SK-N-SH treated with all-trans-retinoic acid at 6 μM for 48 hours (cell line): ENCODE data around the gene FAM199X.

Source experiments
- ATAC-seq: fragments of 200-7000 bp; cut with Tn5 transposase; 3 replicates; pipeline ENCODE4 v1.9.1; 2020; ENCODE audit warnings: mild to moderate bottlenecking, moderate library complexity
- ARNTL ChIP-seq: fragments of 450-650 bp; formaldehyde crosslinking; IDR thresholded peaks from 2 replicates; pipeline ENCODE4 v1.5.0; 2020; ENCODE audit warnings: low read depth, mild to moderate bottlenecking, moderate library complexity, borderline replicate concordance
- CREB5 ChIP-seq: fragments of 250-450 bp; sonication (Bioruptor Pico); IDR thresholded peaks from 2 replicates; pipeline ENCODE4 v1.5.1; 2020; ENCODE audit warnings: low read depth, mild to moderate bottlenecking, moderate library complexity
- CSDC2 ChIP-seq: fragments of 250-450 bp; sonication (Bioruptor Pico); IDR thresholded peaks from 2 replicates; pipeline ENCODE4 v1.5.0; 2020; ENCODE audit warnings: mild to moderate bottlenecking, moderate library complexity
- ESRRG ChIP-seq: fragments of 250-450 bp; sonication (Bioruptor Pico); IDR thresholded peaks from 2 replicates; pipeline ENCODE4 v1.6.1; 2021; ENCODE audit warnings: mild to moderate bottlenecking
- GLIS3 ChIP-seq: fragments of 250-450 bp; sonication (Bioruptor Pico); IDR thresholded peaks from 2 replicates; pipeline ENCODE4 v1.5.0; 2020; ENCODE audit warnings: mild to moderate bottlenecking, moderate library complexity
- ISL1 ChIP-seq: fragments of 250-450 bp; sonication (Bioruptor Pico); IDR thresholded peaks from 2 replicates; pipeline ENCODE4 v2.1.2; 2022; ENCODE audit warnings: mild to moderate bottlenecking, moderate library complexity
- OSR1 ChIP-seq: fragments of 250-450 bp; sonication (Bioruptor Pico); IDR thresholded peaks from 2 replicates; pipeline ENCODE4 v1.8.0; 2022; ENCODE audit warnings: moderate library complexity, mild to moderate bottlenecking, inconsistent platforms
- PATZ1 ChIP-seq: fragments of 250-450 bp; sonication (Bioruptor Pico); IDR thresholded peaks from 2 replicates; pipeline ENCODE4 v1.8.0; 2020; ENCODE audit warnings: mild to moderate bottlenecking, moderate library complexity, borderline replicate concordance
- PPARA ChIP-seq: fragments of 250-450 bp; sonication (Bioruptor Pico); IDR thresholded peaks from 2 replicates; pipeline ENCODE4 v1.5.0; 2020; ENCODE audit warnings: mild to moderate bottlenecking, borderline replicate concordance
- RARB ChIP-seq: fragments of 250-450 bp; sonication (Bioruptor Pico); IDR thresholded peaks from 2 replicates; pipeline ENCODE4 v1.8.0; 2021; ENCODE audit warnings: mild to moderate bottlenecking, moderate library complexity
- TCF4 ChIP-seq: fragments of 250-450 bp; sonication (Bioruptor Pico); IDR thresholded peaks from 2 replicates; pipeline ENCODE4 v1.8.0; 2021; ENCODE audit warnings: mild to moderate bottlenecking, moderate library complexity, borderline replicate concordance
- TSHZ2 ChIP-seq: fragments of 250-450 bp; sonication (Bioruptor Pico); IDR thresholded peaks from 2 replicates; pipeline ENCODE4 v1.5.0; 2020; ENCODE audit warnings: mild to moderate bottlenecking, moderate library complexity
- ZC3H10 ChIP-seq: fragments of 250-450 bp; sonication (Bioruptor Pico); IDR thresholded peaks from 2 replicates; pipeline ENCODE4 v1.5.1; 2021; ENCODE audit warnings: mild to moderate bottlenecking, moderate library complexity
- ZFP3 ChIP-seq: fragments of 250-450 bp; sonication (Bioruptor Pico); IDR thresholded peaks from 2 replicates; pipeline ENCODE4 v1.5.0; 2020; ENCODE audit warnings: mild to moderate bottlenecking, moderate library complexity
- ZFP30 ChIP-seq: fragments of 450-650 bp; formaldehyde crosslinking; IDR thresholded peaks from 2 replicates; pipeline ENCODE4 v1.5.0; 2022; ENCODE audit warnings: mild to moderate bottlenecking, moderate library complexity
- ZNF70 ChIP-seq: fragments of 450-650 bp; formaldehyde crosslinking; IDR thresholded peaks from 2 replicates; pipeline ENCODE4 v1.5.0; 2020; ENCODE audit warnings: mild to moderate bottlenecking, moderate library complexity
- ZNF8 ChIP-seq: fragments of 450-650 bp; formaldehyde crosslinking; IDR thresholded peaks from 2 replicates; pipeline ENCODE4 v1.5.0; 2020; ENCODE audit warnings: mild to moderate bottlenecking, moderate library complexity
- TF ChIP-seq, protein P1 (sequence below): fragments of 250-450 bp; sonication (Bioruptor Pico); IDR thresholded peaks from 2 replicates; pipeline ENCODE4 v1.5.1; 2021; ENCODE audit warnings: mild to moderate bottlenecking, moderate library complexity

Gene FAM199X

GRCh38 chrX:104166735-104167436, 633 bp downstream of the FAM199X start:
- ATAC-seq, result no peak; the same call in 2 of the 3 replicates
- no peak for TF ChIP-seq ZC3H10
- no peak for TF ChIP-seq ZFP30
- TF ChIP-seq CREB5 (CRISPR knock-in tag), result no peak
- TF ChIP-seq, protein P1, sequence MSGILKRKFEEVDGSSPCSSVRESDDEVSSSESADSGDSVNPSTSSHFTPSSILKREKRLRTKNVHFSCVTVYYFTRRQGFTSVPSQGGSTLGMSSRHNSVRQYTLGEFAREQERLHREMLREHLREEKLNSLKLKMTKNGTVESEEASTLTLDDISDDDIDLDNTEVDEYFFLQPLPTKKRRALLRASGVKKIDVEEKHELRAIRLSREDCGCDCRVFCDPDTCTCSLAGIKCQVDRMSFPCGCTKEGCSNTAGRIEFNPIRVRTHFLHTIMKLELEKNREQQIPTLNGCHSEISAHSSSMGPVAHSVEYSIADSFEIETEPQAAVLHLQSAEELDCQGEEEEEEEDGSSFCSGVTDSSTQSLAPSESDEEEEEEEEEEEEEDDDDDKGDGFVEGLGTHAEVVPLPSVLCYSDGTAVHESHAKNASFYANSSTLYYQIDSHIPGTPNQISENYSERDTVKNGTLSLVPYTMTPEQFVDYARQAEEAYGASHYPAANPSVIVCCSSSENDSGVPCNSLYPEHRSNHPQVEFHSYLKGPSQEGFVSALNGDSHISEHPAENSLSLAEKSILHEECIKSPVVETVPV, result no peak

DNA sequence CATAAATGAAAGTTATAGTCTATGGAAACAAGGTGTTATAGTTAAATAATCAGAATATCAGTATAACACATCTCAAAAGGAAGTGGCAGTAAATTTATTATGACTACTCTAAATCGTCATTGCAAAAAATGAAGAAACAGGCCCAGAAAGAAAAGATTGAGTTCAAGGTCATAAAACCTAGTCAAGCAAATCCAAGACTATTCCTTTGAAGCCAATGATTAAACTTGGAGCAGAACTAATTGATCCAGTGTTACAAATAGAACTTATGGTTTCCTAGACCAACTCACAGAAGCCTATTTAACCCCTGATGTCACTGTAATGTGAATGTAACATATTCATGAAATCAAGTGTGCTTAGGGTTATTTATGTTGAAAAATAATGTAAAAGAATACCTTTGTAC, 1.9 kb downstream of the FAM199X start:
- no peak for TF ChIP-seq ESRRG
- no peak for TF ChIP-seq TSHZ2 (CRISPR knock-in tag)
- no peak for TF ChIP-seq CREB5 (CRISPR knock-in tag)
- no peak for TF ChIP-seq ZNF8
- no peak for TF ChIP-seq ISL1
- TF ChIP-seq, all 23 proteins: peak for 0

DNA sequence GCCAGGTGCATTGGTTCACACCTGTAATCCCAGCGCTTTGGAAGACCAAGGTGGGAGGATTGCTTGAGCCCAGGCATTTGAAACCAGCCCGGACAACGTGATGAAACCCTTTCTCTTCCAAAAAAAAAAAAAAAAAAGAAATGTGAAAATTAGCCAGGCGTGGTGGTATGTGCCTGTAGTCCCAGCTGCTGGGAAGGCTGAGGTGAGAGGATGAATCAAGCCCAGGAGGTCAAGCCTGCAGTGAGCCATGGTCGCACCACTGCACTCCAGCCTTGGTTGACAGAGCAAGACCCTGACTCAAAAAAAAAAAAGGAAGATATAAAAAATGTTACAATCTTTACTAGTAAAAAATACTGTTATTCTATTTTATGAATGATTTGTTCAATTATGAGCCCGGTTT, 5.9 kb downstream of the FAM199X start:
- TF ChIP-seq OSR1 (CRISPR knock-in tag) (no peak), ZFP3 (CRISPR knock-in tag) (no peak)
- no peak for ATAC-seq

More for the DNA sequence above, 1.9 kb downstream of the FAM199X start:
- no peak for ATAC-seq

DNA sequence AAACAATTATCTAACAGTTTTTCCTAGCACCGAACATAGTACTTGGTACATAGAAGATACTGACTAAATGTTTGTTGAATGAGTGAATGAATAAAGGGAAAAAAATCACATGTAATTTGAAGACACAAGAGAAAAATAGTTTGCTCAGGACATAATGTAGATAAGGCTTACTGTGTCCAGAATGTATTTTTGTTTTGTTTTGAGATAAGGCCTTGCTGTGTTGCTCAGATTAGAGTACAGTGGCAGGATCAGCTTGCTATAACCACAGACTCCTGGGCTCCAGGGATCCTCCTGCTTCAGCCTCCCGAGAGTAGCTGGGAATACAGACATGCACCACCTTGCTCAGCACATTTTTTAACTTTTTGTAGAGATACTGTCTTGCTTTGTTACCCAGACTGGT, 6.5 kb downstream of the FAM199X start:
- TF ChIP-seq ARNTL (CRISPR knock-in tag), result no peak
- TF ChIP-seq RARB, result no peak
- TF ChIP-seq PATZ1 (CRISPR knock-in tag), result no peak
- no peak for TF ChIP-seq TCF4 (CRISPR knock-in tag)
- ATAC-seq, result no peak

DNA sequence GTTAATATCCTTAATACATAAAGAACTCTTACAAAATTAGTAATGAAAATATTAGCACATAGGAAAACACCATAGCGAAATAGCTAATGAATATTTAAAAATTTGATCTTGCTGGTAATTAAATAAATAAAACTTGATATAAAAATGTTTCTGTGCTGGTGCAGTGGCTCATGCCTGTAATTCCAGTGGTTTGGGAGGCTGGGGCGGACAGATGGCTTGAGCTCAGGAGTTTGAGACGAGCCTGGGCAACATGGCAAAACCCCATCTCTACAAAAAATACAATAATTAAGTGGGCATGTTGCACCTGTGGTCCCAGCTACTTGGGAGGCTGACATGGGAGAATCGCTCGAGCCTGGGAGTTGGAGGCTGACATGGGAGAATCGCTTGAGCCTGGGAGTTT, 7.6 kb downstream of the FAM199X start:
- ATAC-seq, result no peak

DNA sequence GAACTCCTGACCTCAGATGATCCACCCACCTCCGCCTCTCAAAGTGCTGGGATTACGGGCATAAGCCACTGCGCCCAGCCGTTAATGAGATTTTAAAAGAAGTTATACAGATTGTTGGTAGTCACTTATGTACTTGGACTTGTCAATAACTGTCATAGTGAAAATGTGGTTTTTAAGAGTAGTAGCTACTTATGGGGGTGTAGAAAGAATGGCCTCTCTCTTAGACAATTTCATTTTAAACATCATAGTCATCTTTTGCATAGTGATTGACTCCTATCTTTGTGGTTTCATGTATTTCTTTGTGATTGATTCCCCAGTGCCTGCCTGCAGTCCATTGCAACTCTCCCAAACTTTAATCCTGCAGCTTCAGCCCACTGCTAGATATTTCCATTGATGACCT, 17.4 kb downstream of the FAM199X start:
- TF ChIP-seq OSR1 (CRISPR knock-in tag), result no peak
- no peak for TF ChIP-seq PPARA (CRISPR knock-in tag)
- TF ChIP-seq TCF4 (CRISPR knock-in tag), result no peak
- no peak for TF ChIP-seq GLIS3
- TF ChIP-seq CSDC2 (CRISPR knock-in tag), result no peak
- TF ChIP-seq, protein P1, result no peak
- ATAC-seq, result no peak

More for the DNA sequence above, 7.6 kb downstream of the FAM199X start:
- TF ChIP-seq ZNF70 (CRISPR knock-in tag), result no peak
